GM12891 (cell line): ENCODE measurements around the gene SLC6A20.
A peak's percentile ranks its signal among the peaks of the same experiment; 100 is the strongest.

ENCODE experiments used
- DNase-seq: peaks from one replicate; pipeline ENCODE4 v3.0.0; 2011; ENCODE audit warnings: low spot score; ENCODE audit not compliant: insufficient read length
- FAIRE-seq: peaks from 2 replicates; lab custom pipeline; 2011; peaks lifted over from hg19 to GRCh38; lab: Jason Lieb, UNC
- PAX5 ChIP-seq: IDR thresholded peaks from 2 replicates; pipeline ENCODE4 v1.6.1; 2011; ENCODE audit warnings: low read length, moderate library complexity, mild to moderate bottlenecking; ENCODE audit not compliant: insufficient read depth, severe bottlenecking
- POLR2A ChIP-seq: IDR thresholded peaks from 2 replicates; pipeline ENCODE4 v1.6.1; 2011; ENCODE audit warnings: low read depth, low read length, control low read depth
- POLR2AphosphoS5 ChIP-seq: IDR thresholded peaks from 2 replicates; pipeline ENCODE4 v1.6.1; 2011; ENCODE audit warnings: low read depth, low read length, control low read depth
- POU2F2 ChIP-seq: IDR thresholded peaks from 2 replicates; pipeline ENCODE4 v1.6.1; 2011; ENCODE audit warnings: low read depth, mild to moderate bottlenecking, control low read depth, low read length, moderate library complexity
- SPI1 ChIP-seq: IDR thresholded peaks from 2 replicates; pipeline ENCODE4 v1.6.1; 2011; ENCODE audit warnings: low read depth, low read length, control low read depth
- TAF1 ChIP-seq: IDR thresholded peaks from 2 replicates; pipeline ENCODE4 v1.6.1; 2011; ENCODE audit warnings: low read depth, low read length, control low read depth

Gene SLC6A20

DNA sequence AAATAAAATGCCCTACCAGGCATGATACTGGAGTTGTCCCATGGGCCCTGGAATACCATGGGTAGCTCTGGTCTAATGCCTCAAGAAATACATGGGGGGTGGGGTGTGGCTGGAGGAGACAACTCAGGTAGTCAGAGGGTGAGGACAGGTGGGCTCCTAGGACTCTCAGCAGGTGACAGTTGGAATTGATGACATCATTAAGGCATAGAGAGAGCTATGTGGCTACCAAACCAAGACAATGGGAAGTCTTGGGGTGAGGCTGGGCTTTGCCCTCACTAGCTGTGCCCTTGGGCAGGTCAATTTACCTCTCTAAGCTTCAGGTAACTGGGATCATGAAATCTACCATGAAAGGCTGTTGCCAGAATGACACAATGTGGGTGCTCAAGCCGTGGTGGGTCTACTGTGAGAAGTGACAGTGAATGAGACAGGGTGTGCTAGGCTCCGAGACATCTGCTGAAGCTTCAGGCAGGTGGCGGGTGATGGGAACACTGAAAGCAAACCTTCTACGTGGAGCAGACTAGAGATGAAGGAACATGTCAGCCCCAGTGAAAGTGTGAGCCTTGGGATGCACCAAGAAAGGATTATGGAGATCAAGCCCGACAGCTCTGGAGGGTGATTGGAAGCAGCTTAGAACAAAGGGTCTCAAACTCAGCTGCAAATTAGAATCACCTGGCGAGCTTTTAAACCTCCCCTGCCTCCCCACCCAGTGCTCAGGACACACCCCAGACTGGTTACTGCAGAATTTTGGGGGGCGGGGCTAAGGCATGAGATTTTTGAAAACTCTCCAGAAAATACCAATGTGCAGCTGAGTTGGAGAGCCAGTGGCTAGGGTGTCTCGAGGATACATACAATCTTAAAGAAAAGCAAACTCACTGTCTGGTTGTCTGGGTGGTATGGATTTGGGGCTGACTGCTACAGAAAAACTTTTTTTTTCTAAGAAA lies 21.5 kb downstream of the SLC6A20 start:
- FAIRE-seq (no peak), DNase-seq (no peak)
- TF ChIP-seq POLR2AphosphoS5 (no peak), PAX5 (no peak)

DNA sequence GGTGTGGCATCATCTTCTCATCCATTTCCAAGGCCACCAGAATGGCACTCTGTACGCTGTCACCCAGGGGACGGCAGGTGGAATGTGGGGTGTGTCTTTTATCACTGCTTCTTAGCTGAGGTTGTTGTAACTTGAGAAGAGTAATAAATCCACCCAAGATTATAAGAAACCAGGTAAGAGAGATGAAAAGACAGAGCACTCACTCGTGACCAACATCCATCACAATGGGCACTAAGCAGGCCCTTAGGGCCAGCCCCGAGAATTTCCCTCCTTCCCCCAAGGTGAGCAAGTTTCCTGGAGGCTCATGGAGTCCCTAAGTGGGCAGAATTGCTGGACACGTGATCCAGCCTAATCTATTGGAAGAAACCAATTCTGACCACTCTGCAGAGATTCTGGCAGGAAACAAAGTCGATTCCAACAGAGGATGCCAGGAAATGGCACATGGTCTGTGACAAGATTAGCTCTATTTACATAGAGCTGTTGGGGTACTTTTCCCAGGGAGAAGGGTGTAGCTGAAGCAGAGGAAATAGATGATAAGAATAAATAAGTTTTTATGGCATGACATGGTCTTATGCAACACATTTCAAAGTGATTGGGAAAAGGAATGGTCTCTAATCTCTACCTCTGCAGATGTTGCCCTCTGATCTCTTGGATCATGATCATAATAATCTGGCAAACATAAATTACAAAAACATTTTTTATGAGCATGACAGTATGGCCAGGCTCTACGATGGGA lies 22.5 kb downstream of the SLC6A20 start:
- FAIRE-seq (no peak), DNase-seq (no peak)
- TF ChIP-seq POLR2AphosphoS5 (no peak), POU2F2 (no peak), SPI1 (no peak), PAX5 (no peak), POLR2A (no peak)

DNA sequence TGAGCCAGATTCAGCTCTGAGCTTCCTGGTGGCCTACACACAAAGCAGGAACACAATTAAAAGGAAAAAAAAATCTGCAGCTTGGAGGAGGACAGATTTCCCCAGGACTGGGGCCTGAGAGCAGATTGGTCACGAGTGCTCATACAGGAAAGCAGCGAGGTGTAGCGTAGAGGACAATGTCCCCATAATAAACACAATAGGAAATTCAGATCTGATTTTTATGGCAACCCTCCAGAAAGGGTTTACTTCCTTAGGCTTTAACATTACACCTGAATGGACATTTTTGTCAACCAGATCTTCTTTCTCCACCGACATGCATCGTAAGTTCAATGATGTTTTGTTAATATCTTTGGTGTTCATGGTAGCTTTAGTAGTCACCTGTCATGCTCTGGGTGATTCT lies 23.3 kb downstream of the SLC6A20 start:
- FAIRE-seq = no peak
- TF ChIP-seq SPI1 = no peak
- TF ChIP-seq POLR2AphosphoS5 = no peak
- no peak for TF ChIP-seq POU2F2
- no peak for TF ChIP-seq TAF1
- TF ChIP-seq POLR2A = no peak
- no peak for TF ChIP-seq PAX5
- DNase-seq = no peak

DNA sequence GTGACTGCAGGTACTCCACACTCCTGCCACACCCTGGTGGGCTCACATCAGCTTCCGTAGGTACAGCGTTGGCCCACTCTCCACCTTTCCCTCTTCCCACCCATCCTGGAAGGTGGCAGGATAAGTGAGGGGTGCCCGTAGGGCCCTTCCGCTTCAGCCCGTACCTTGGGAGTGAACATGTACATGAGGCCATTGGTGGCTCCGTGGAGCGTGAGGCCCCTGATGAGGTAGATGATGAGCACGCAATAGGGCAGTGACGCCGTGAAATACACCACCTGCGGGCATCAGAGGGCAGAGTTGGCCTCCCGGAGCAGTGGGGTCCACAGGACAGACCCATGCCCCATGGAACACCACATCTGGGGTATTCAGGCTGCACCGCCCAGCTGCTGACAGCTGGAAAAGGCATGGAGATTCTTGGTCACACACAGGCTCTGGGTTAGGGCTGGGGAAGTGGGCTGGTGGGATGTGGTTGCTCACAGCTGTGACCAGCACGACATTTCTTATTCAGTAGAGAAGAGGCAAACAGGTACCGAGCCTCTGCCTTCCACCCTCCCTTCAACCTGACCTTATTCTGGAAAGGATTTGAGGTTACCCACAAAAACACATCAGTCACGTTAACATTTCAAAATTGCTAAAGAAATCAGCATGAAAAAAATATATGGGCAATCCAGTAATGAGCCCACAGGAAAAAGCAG lies 23.8 kb downstream of the SLC6A20 start:
- DNase-seq = no peak
- TF ChIP-seq POLR2A (no peak), SPI1 (0 out of 2 replicates have a peak, but pooled peaks have one; percentile 18)
- FAIRE-seq = no peak

DNA sequence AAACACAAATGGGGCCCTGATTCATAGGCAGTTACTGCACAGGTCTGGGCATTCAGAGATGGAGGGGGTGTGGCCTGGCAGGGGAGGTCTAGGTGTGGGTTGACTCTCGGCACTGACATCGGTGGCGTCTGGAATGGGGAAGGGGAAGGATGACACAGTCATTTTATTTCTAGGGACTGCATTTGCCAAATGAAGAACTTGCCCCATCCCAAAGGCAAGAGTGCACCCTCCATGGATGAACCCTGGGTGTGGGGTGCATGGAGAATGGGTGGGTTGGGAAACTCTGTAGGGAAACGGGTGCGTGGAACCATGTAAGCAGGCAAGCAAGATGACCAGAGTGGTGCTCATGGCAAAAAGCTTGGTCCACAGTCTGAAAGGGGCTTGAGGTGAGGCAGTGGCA lies 24.5 kb downstream of the SLC6A20 start:
- DNase-seq (no peak), FAIRE-seq (no peak)
- TF ChIP-seq POU2F2 (no peak), TAF1 (no peak), POLR2AphosphoS5 (no peak), POLR2A (no peak), PAX5 (no peak), SPI1 (no peak)

DNA sequence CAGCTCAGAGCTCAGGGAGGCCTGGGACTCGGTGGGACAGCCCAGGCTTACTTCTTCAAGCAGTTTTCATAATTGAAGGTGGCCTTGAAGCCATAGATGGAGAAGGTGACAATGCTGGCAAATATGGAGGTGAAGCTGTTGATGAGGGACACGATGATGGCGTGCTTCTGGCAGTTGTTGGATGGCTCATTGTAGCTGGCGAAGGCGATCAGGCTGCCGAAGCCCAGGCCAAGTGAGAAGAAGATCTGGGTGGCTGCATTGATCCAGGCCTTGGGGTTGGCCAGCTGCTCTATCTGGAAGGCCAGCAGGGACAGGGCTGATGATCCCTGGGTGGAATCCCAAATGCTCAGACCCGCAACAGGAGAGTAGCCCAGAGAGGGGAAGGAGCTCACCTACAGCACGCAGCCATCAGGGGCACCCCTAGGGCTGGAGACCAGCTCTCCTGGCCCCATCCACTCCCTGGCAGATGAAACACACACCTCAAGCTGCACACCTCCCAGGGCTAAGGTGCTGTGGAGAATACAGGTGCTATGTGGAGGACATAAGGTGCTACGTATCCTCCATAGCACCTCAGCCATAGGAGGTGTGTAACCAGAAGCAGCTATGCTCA lies 25.1 kb downstream of the SLC6A20 start:
- no peak for FAIRE-seq
- no peak for DNase-seq
- no peak for TF ChIP-seq POU2F2
- no peak for TF ChIP-seq PAX5
- TF ChIP-seq POLR2A = no peak
- no peak for TF ChIP-seq POLR2AphosphoS5
- no peak for TF ChIP-seq SPI1
- no peak for TF ChIP-seq TAF1

DNA sequence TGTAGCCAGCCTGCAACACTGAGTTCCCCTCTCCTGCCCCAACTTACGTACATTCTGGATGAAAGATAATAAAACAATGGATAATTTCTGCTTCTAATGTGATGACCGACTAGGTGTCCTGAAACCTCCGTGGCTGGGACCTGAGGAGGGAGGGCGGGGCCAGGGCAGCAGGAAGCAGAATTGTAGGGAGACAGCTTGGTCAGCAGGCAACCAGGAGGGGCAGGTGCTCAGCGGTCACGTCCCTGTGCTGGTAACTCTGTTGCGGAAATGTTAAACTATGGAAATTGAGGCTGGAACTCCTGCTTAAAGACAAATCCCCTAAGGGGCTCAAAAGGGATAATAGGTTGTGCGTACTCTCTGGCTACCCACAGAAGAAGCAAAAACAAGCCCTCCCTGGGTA lies 30.4 kb downstream of the SLC6A20 start:
- no peak for TF ChIP-seq POU2F2
- TF ChIP-seq SPI1 = no peak
- TF ChIP-seq POLR2A = no peak
- no peak for TF ChIP-seq POLR2AphosphoS5
- TF ChIP-seq TAF1 = no peak
- TF ChIP-seq PAX5 = no peak
- DNase-seq (no peak), FAIRE-seq (no peak)

DNA sequence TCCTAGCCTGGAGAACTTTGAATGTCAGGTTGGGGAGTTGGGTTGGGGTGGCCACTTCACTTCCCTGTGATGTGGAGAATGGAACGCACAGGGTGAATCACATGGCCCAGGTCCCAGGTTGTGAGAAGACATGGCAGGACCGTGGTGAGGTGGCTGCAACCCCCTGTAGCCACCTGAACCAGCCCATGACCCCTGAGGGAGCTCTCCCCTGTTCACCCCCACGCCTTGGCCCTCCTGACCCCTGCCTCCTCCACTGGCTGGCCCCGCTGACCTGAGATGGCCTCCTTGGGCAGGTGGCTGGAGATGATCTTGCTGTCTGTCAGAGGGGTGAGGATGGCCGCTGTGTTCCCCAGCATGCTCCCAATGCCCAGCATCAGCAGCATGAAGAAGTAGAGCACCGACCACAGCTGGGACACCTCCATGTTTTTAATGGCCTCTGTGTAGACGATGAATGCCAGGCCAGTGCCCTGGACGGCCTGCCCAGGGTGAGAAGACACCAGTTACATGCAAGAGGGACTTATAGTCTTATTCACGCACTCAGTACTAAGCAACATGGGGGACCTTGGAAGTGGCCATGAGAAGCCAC lies 31.0 kb downstream of the SLC6A20 start:
- FAIRE-seq = no peak
- DNase-seq = no peak
- TF ChIP-seq POLR2A (no peak), SPI1 (no peak), POU2F2 (no peak), PAX5 (no peak), TAF1 (no peak), POLR2AphosphoS5 (no peak)

DNA sequence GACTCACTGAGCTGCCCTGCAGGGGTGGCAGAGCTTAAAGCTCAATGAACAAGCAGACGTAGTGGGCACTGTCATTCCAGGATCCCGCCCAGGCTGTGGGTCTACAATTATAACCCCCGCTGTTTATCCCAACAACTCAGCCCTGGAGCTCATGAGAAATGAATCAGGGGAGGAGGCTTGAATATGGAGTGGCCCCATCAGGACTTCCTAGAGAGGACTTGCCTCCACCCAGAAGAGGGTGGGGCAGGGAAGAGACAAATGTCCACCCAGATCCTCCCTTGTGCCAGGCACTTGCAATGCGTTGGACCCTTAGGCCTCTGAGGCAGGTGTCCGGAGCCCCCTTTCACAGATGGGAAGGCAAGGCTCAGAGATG lies 33.0 kb downstream of the SLC6A20 start:
- FAIRE-seq (no peak), DNase-seq (no peak)
- TF ChIP-seq POU2F2 (no peak), PAX5 (no peak), SPI1 (no peak), POLR2AphosphoS5 (no peak), TAF1 (no peak), POLR2A (no peak)
